Endothelial cell of umbilical vein (primary cell): ENCODE measurements around the gene C5orf58. TPM values are rescaled to one million over a fixed set of nuclear protein-coding genes. Genes with fewer than 3 reads are reported as not detected.

Experiments used
- BruUV-seq: library from RNA; stranded (reverse); fragments of 400-500 nt; replicated peaks from 2 replicates; lab custom pipeline; 2021; lab: Mats Ljungman, UMichigan
- CTCF ChIA-PET: fragments of 300-600, 350-600 bp; sonication (Branson Sonifier 250); formaldehyde crosslinking; loops from one replicate; lab custom pipeline; 2021; ENCODE audit warnings: antibody characterized with exemption, inconsistent platforms; lab: Charles Lee
- POLR2A ChIA-PET: fragments of 300-600, 350-600 bp; sonication (Branson Sonifier 250); formaldehyde crosslinking; loops from one replicate; lab custom pipeline; 2021; ENCODE audit warnings: antibody characterized with exemption, inconsistent platforms; lab: Charles Lee
- DNase-seq: peaks from one replicate; pipeline ENCODE4 v3.0.0-alpha.2; 2011; ENCODE audit warnings: low read depth, low spot score
- FAIRE-seq: peaks from 2 replicates; lab custom pipeline; 2011; peaks lifted over from hg19 to GRCh38; lab: Jason Lieb, UNC
- H2AFZ ChIP-seq: 2 replicates; pipeline ENCODE4 v1.6.0; 2012; ENCODE audit warnings: low read depth, low read length, control low read depth, inconsistent platforms
- H3K27ac ChIP-seq: 2 replicates; pipeline ENCODE4 v1.5.1; 2011; ENCODE audit warnings: low read depth, mild to moderate bottlenecking, control low read depth, low read length, moderate library complexity; ENCODE audit not compliant: insufficient read depth
- H3K27me3 ChIP-seq, 2 experiments: 2 replicates each; pipeline versions ENCODE4 v1.6.0 to v1.6.1; 2011; ENCODE audit warnings: low read length in 2 of 2, mixed read lengths in 1 of 2; ENCODE audit not compliant: control insufficient read depth in 2 of 2, insufficient read depth in 2 of 2
- H3K36me3 ChIP-seq, 2 experiments: 2 replicates in 1 of 2; 3 replicates in 1 of 2; pipeline ENCODE4 v1.5.1; 2011; ENCODE audit warnings: low read length in 2 of 2, mild to moderate bottlenecking in 1 of 2, moderate library complexity in 1 of 2; ENCODE audit not compliant: control insufficient read depth in 2 of 2, insufficient read depth in 2 of 2; ENCODE audit errors: extremely low read depth in 1 of 2
- H3K4me1 ChIP-seq: 3 replicates; pipeline ENCODE4 v1.5.1; 2011; ENCODE audit warnings: mild to moderate bottlenecking, low read length; ENCODE audit not compliant: control insufficient read depth, insufficient read depth; ENCODE audit errors: extremely low read depth
- H3K4me2 ChIP-seq: 2 replicates; pipeline ENCODE4 v1.6.1; 2011; ENCODE audit warnings: low read length, control low read depth, mixed read lengths; ENCODE audit not compliant: insufficient read depth
- H3K4me3 ChIP-seq, 3 experiments: fragments of 200-600 bp in 1 of 3; sonication (generic), shearing (Covaris generic) in 1 of 3; replicated peaks in 1 of 3; 2 replicates each; pipeline ENCODE4 v1.5.1; 2011 to 2016; ENCODE audit warnings: control low read depth in 3 of 3, low read length in 3 of 3, mild to moderate bottlenecking in 2 of 3, inconsistent platforms in 1 of 3, low read depth in 1 of 3, moderate library complexity in 1 of 3; ENCODE audit not compliant: insufficient read depth in 1 of 3
- H3K79me2 ChIP-seq: 2 replicates; pipeline ENCODE4 v1.6.0; 2012; ENCODE audit warnings: low read length, inconsistent platforms; ENCODE audit not compliant: control insufficient read depth, insufficient read depth
- H3K9ac ChIP-seq: replicated peaks from 2 replicates; pipeline ENCODE3; 2011; ENCODE audit warnings: low read length, control low read depth; ENCODE audit not compliant: insufficient read depth; ENCODE audit errors: extremely low read depth
- H3K9me1 ChIP-seq: replicated peaks from 3 replicates; pipeline ENCODE4 v1.6.0; 2011; ENCODE audit warnings: mild to moderate bottlenecking, low read length; ENCODE audit not compliant: control insufficient read depth, insufficient read depth; ENCODE audit errors: extremely low read depth
- H3K9me3 ChIP-seq: replicated peaks from 2 replicates; pipeline ENCODE4 v1.5.1; 2012; ENCODE audit warnings: low read length, inconsistent platforms; ENCODE audit not compliant: control insufficient read depth, insufficient read depth
- H4K20me1 ChIP-seq: replicated peaks from 2 replicates; pipeline ENCODE3; 2011; ENCODE audit warnings: mild to moderate bottlenecking, low read length; ENCODE audit not compliant: control insufficient read depth, insufficient read depth; ENCODE audit errors: extremely low read depth
- dilution Hi-C: fragments of 300-500 bp; cut with MboI; formaldehyde crosslinking; loops from one replicate; pipeline ENCODE4 v1.15.0; 2019; ENCODE audit warnings: low sequenced_read_pairs; ENCODE audit not compliant: extremely low pct_ligation_motif_present
- intact Hi-C: fragments of 100-400 bp; cut with micrococcal nuclease; formaldehyde crosslinking; loops from one replicate; pipeline ENCODE4 v1.10.0; 2022
- polyA plus RNA-seq, 4 experiments: library from polyadenylated mRNA; depleted of rRNA in 3 of 4; stranded (reverse) in 3 of 4; unstranded in 1 of 4; fragments of >200 nt; gene quantifications; 2 replicates each; pipeline versions ENCODE4 v1.2.1 to v1.2.3, GENCODE V29; 2011 to 2012; ENCODE audit warnings: missing spikeins in 1 of 4
- total RNA-seq: library from RNA; stranded (reverse); gene quantifications from 2 replicates; pipeline ENCODE4 v1.2.3, GENCODE V29; 2021
- TF ChIP-seq, protein P1 (sequence below), 2 donors: IDR thresholded peaks; 1 replicate in 1 of 2; 2 replicates in 1 of 2; pipeline ENCODE4 v1.5.1; 2011; ENCODE audit warnings: low read length in 2 of 2, mild to moderate bottlenecking in 2 of 2, moderate library complexity in 2 of 2, control low read depth in 1 of 2, inconsistent platforms in 1 of 2, low read depth in 1 of 2; ENCODE audit not compliant: insufficient read depth in 1 of 2; ENCODE audit errors: extremely low read depth in 1 of 2

C5orf58 gene
- total and polyA plus RNA-seq, 2 donors (not counting 3 experiments of a cell fraction or from before 2014, with no cell fraction given): not detected

DNA sequence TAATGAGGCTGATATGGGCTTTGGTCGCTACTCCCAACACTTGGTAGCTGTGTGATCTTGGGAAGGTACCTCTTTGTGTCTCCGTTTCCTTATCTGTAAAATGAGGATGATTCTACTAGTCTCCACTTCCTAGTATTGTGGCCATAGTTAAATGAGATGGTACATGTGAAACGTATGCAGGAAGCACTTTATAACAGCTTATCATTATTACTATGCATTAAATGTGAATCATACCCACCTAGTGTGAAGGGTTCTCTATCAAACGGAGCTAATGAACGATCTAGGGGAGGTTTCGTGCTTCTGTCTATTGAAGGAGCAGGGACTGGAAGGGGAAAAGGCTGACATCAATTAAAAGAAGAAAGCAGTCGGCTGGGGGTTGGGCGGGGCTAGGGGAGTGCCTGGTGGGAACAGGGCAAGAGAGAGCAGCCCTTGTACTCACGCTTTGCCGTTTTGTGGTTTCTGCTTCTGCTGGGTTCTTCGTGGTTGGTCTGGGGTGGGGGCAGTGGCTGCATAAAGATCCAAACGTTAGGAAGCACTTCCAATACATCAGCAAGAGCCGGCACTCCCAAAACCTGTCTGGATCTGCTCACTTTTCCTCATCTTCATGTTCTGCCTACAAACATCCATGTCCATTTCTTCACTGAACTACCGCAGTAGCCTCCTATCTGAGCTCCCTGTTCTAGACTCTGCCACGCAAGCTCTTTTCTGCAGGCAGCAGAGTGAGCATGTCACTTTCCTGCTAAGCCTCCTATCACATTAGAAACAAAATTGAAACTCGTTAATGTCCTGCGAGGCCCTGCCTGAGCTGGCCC lies 34.0 kb downstream of the C5orf58 start:
- no peak overlapping the region for H3K4me3 ChIP-seq
- H3K27ac ChIP-seq: no peak overlapping the region
- dilution Hi-C loops (no loop called here), intact Hi-C loops (loop anchor here (5.0 kb wide), 1 partner anchor 164 kb away; no protein-coding TSS in a partner anchor)
- no TSS peak for BruUV-seq
- H3K27me3 ChIP-seq: peaks cover 17 to 35% of the 10 kb centered on the region in 2 experiments
- H3K9ac ChIP-seq: no peak overlapping the region
- H3K9me3 ChIP-seq: no peaks in the 10 kb centered on the region
- TF ChIP-seq, protein P1, sequence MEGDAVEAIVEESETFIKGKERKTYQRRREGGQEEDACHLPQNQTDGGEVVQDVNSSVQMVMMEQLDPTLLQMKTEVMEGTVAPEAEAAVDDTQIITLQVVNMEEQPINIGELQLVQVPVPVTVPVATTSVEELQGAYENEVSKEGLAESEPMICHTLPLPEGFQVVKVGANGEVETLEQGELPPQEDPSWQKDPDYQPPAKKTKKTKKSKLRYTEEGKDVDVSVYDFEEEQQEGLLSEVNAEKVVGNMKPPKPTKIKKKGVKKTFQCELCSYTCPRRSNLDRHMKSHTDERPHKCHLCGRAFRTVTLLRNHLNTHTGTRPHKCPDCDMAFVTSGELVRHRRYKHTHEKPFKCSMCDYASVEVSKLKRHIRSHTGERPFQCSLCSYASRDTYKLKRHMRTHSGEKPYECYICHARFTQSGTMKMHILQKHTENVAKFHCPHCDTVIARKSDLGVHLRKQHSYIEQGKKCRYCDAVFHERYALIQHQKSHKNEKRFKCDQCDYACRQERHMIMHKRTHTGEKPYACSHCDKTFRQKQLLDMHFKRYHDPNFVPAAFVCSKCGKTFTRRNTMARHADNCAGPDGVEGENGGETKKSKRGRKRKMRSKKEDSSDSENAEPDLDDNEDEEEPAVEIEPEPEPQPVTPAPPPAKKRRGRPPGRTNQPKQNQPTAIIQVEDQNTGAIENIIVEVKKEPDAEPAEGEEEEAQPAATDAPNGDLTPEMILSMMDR (IDR thresholded peaks at IDR 0.05; ENCODE audit: extremely low read depth in 1 of 2, insufficient read depth in 1 of 2, low read depth in 1 of 2, low read length in 2 of 2): no peak
- ChIA-PET CTCF (interaction anchor here (0.6 to 4.8 kb wide), 26 partner anchors 10 to 685 kb away, joined by 3 to 32 read pairs (median 4); no protein-coding TSS in a partner anchor), POLR2A (interaction anchor here (0.6 kb wide), 1 partner anchor 10 kb away, joined by 4 read pairs; no protein-coding TSS in a partner anchor)
- no peaks in the 10 kb centered on the region for H3K36me3 ChIP-seq
- no peak overlapping the region for H2AFZ ChIP-seq
- DNase-seq (no peak), FAIRE-seq (no peak)
- no peaks in the 10 kb centered on the region for H4K20me1 ChIP-seq
- H3K4me1 ChIP-seq: no peaks in the 10 kb centered on the region
- H3K9me1 ChIP-seq: no peaks in the 10 kb centered on the region
- H3K4me2 ChIP-seq: no peak overlapping the region
- no peaks in the 10 kb centered on the region for H3K79me2 ChIP-seq
